WTC11 (cell line): Measurements from ENCODE around the gene SNX9.

Source experiments
- CREM ChIP-seq: sonication (generic); formaldehyde crosslinking; IDR thresholded peaks from 2 replicates; pipeline ENCODE4 v1.8.1; 2022; ENCODE audit warnings: mild to moderate bottlenecking, missing genetic modification reagents, moderate library complexity
- IRF2 ChIP-seq: sonication (generic); formaldehyde crosslinking; IDR thresholded peaks from 2 replicates; pipeline ENCODE4 v1.8.0; 2022; ENCODE audit warnings: low read depth, missing genetic modification reagents, borderline replicate concordance
- NFATC4 ChIP-seq: fragments of 250-450 bp; sonication (Bioruptor Pico); IDR thresholded peaks from 2 replicates; pipeline ENCODE4 v1.9.0; 2021; ENCODE audit warnings: mild to moderate bottlenecking
- NR2C2 ChIP-seq: sonication (generic); formaldehyde crosslinking; IDR thresholded peaks from 2 replicates; pipeline ENCODE4 v1.8.0; 2022; ENCODE audit warnings: mild to moderate bottlenecking, missing genetic modification reagents
- SMAD3 ChIP-seq: sonication (generic); formaldehyde crosslinking; IDR thresholded peaks from 2 replicates; pipeline ENCODE4 v1.8.0; 2022; ENCODE audit warnings: missing genetic modification reagents, mild to moderate bottlenecking, borderline replicate concordance
- TCF7 ChIP-seq: sonication (generic); formaldehyde crosslinking; IDR thresholded peaks from 2 replicates; pipeline ENCODE4 v1.8.0; 2022; ENCODE audit warnings: mild to moderate bottlenecking, low read depth, missing genetic modification reagents, moderate library complexity
- TP53 ChIP-seq: sonication (generic); formaldehyde crosslinking; IDR thresholded peaks from 2 replicates; pipeline ENCODE4 v1.8.1; 2023; ENCODE audit warnings: mild to moderate bottlenecking, missing genetic modification reagents
- ZNF425 ChIP-seq: fragments of 250-450 bp; sonication (Bioruptor Pico); conservative IDR thresholded peaks from 2 replicates; pipeline ENCODE4 v1.9.0; 2021; ENCODE audit warnings: mild to moderate bottlenecking
- TF ChIP-seq, protein P1 (sequence below): fragments of 200-600 bp; IDR thresholded peaks from 2 replicates; pipeline ENCODE4 v1.8.0; 2022; ENCODE audit warnings: antibody characterized with exemption
- TF ChIP-seq, protein P2 (sequence below): sonication (generic); formaldehyde crosslinking; IDR thresholded peaks from 2 replicates; pipeline ENCODE4 v1.8.1; 2023; ENCODE audit warnings: mild to moderate bottlenecking, missing genetic modification reagents, borderline replicate concordance
- TF ChIP-seq, protein P3 (sequence below): sonication (generic); formaldehyde crosslinking; IDR thresholded peaks from 2 replicates; pipeline ENCODE4 v1.8.1; 2022; ENCODE audit warnings: low read depth, missing genetic modification reagents, borderline replicate concordance
- TF ChIP-seq, protein P4 (sequence below): sonication (generic); formaldehyde crosslinking; conservative IDR thresholded peaks from 2 replicates; pipeline ENCODE4 v1.8.1; 2022; ENCODE audit warnings: mild to moderate bottlenecking, missing genetic modification reagents
- TF ChIP-seq, protein P5 (sequence below): sonication (generic); formaldehyde crosslinking; IDR thresholded peaks from 2 replicates; pipeline ENCODE4 v1.8.1; 2023; ENCODE audit warnings: mild to moderate bottlenecking, moderate library complexity, missing genetic modification reagents

DNA sequence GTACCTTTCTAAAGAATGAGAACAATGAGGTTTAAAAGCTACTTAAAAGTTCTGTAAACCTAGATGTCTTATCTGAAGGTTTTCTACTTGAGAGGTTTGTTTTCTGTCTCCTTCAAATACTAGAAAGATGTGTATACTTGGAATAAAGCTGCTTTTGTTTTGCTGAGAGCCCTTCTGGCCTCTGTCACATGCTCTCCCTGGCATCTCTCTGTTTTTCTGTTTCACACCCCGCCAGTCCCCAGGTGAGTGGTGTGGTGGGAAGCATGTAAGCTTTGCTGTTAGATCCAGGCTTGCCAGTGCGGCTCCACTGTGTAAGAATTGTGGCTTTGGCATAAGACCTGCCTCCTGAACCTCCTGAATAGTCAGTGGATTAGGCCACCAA is 56.8 kb downstream of the SNX9 start:
- TF ChIP-seq TCF7 (CRISPR knock-in tag) (no peak), NR2C2 (CRISPR knock-in tag) (no peak), TP53 (CRISPR knock-in tag) (no peak), NFATC4 (CRISPR knock-in tag) (no peak), CREM (CRISPR knock-in tag) (no peak), ZNF425 (CRISPR knock-in tag) (no peak), IRF2 (CRISPR knock-in tag) (no peak), SMAD3 (no peak)
- TF ChIP-seq, protein P1, sequence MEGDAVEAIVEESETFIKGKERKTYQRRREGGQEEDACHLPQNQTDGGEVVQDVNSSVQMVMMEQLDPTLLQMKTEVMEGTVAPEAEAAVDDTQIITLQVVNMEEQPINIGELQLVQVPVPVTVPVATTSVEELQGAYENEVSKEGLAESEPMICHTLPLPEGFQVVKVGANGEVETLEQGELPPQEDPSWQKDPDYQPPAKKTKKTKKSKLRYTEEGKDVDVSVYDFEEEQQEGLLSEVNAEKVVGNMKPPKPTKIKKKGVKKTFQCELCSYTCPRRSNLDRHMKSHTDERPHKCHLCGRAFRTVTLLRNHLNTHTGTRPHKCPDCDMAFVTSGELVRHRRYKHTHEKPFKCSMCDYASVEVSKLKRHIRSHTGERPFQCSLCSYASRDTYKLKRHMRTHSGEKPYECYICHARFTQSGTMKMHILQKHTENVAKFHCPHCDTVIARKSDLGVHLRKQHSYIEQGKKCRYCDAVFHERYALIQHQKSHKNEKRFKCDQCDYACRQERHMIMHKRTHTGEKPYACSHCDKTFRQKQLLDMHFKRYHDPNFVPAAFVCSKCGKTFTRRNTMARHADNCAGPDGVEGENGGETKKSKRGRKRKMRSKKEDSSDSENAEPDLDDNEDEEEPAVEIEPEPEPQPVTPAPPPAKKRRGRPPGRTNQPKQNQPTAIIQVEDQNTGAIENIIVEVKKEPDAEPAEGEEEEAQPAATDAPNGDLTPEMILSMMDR = no peak
- TF ChIP-seq, protein P2, sequence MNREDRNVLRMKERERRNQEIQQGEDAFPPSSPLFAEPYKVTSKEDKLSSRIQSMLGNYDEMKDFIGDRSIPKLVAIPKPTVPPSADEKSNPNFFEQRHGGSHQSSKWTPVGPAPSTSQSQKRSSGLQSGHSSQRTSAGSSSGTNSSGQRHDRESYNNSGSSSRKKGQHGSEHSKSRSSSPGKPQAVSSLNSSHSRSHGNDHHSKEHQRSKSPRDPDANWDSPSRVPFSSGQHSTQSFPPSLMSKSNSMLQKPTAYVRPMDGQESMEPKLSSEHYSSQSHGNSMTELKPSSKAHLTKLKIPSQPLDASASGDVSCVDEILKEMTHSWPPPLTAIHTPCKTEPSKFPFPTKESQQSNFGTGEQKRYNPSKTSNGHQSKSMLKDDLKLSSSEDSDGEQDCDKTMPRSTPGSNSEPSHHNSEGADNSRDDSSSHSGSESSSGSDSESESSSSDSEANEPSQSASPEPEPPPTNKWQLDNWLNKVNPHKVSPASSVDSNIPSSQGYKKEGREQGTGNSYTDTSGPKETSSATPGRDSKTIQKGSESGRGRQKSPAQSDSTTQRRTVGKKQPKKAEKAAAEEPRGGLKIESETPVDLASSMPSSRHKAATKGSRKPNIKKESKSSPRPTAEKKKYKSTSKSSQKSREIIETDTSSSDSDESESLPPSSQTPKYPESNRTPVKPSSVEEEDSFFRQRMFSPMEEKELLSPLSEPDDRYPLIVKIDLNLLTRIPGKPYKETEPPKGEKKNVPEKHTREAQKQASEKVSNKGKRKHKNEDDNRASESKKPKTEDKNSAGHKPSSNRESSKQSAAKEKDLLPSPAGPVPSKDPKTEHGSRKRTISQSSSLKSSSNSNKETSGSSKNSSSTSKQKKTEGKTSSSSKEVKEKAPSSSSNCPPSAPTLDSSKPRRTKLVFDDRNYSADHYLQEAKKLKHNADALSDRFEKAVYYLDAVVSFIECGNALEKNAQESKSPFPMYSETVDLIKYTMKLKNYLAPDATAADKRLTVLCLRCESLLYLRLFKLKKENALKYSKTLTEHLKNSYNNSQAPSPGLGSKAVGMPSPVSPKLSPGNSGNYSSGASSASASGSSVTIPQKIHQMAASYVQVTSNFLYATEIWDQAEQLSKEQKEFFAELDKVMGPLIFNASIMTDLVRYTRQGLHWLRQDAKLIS (CRISPR knock-in tag) = no peak
- TF ChIP-seq, protein P3, sequence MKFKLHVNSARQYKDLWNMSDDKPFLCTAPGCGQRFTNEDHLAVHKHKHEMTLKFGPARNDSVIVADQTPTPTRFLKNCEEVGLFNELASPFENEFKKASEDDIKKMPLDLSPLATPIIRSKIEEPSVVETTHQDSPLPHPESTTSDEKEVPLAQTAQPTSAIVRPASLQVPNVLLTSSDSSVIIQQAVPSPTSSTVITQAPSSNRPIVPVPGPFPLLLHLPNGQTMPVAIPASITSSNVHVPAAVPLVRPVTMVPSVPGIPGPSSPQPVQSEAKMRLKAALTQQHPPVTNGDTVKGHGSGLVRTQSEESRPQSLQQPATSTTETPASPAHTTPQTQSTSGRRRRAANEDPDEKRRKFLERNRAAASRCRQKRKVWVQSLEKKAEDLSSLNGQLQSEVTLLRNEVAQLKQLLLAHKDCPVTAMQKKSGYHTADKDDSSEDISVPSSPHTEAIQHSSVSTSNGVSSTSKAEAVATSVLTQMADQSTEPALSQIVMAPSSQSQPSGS (CRISPR knock-in tag) = no peak
- TF ChIP-seq, protein P4, sequence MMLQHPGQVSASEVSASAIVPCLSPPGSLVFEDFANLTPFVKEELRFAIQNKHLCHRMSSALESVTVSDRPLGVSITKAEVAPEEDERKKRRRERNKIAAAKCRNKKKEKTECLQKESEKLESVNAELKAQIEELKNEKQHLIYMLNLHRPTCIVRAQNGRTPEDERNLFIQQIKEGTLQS (CRISPR knock-in tag) = no peak
- TF ChIP-seq, protein P5, sequence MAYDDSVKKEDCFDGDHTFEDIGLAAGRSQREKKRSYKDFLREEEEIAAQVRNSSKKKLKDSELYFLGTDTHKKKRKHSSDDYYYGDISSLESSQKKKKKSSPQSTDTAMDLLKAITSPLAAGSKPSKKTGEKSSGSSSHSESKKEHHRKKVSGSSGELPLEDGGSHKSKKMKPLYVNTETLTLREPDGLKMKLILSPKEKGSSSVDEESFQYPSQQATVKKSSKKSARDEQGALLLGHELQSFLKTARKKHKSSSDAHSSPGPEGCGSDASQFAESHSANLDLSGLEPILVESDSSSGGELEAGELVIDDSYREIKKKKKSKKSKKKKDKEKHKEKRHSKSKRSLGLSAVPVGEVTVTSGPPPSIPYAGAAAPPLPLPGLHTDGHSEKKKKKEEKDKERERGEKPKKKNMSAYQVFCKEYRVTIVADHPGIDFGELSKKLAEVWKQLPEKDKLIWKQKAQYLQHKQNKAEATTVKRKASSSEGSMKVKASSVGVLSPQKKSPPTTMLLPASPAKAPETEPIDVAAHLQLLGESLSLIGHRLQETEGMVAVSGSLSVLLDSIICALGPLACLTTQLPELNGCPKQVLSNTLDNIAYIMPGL (CRISPR knock-in tag) = no peak
